Measurements from ENCODE around the gene SPR. TPM values are rescaled to one million over a fixed set of nuclear protein-coding genes. Genes with fewer than 3 reads are reported as not detected.

The SPR gene
- total and polyA plus RNA-seq, 7 experiments from 2014 or later = 0.24 to 2.3 (median 1.0) TPM; not detected in 2

DNA sequence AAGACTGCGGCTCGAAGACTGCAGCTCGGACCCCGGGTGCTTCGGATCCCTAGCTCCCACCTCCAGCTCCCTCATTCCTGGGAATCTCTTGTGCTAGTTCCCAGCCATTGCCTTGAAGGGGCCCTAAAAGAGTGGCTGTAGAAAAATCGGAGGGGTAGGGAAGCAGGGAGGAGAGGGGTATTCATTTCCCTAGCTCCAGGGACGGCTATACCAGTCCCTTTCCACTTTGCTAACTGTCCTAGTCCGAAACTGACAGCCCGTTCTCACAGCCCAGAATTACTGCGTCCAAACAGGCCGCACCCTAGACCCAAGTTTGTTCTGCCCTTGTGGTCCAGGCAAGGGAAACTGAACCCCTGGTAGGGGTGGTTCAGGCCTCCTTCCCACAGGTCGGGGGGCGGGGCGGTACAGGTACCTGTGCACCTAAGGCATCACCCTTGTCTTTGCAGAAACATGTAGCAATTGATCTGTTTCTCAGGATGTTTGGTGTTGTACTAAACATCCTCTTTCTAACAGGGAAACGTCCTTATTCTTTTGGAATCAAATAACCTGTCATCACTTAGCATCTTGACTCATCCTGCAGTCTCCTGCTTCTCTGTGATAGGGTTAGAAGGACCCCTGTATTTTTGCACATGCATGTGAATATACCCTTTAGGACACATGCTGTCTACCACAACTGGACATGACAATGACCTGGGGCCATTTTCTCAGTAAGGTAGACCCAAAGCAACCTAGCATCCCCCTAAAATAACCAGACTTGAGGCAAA, 34.1 kb downstream of the SPR start:
- peak overlapping the region in 1 of 9 donors; percentile 18 for H3K27ac Mint-ChIP-seq
- H3K4me3 Mint-ChIP-seq = peak overlapping the region in 2 of 10 donors; percentile 22 to 29
- no peak overlapping the region for H3K4me3 ChIP-seq (ENCODE audit: low read length)
- ChIA-PET CTCF (no interaction called here), POLR2A (no interaction called here)
- H3K36me3 Mint-ChIP-seq = no peaks in the 10 kb centered on the region
- no peak overlapping the region for H3K27ac ChIP-seq (ENCODE audit: low read depth, low read length)
- intact Hi-C loops (cut with micrococcal nuclease) = no loop called here
- no peak for DNase-seq
- peaks cover 0 to 3% (median 0%) of the 10 kb centered on the region in 11 donors for H3K9me3 Mint-ChIP-seq
- H3K36me3 ChIP-seq (ENCODE audit: control insufficient read depth in 2 of 3, insufficient read depth in 3 of 3, low read length in 3 of 3) = no peaks in the 10 kb centered on the region
- H3K4me1 Mint-ChIP-seq = peaks cover 0 to 21% (median 16%) of the 10 kb centered on the region in 7 donors
- H3K9me3 ChIP-seq (ENCODE audit: control insufficient read depth in 2 of 3, low read length in 3 of 3) = no peaks in the 10 kb centered on the region
- H3K27me3 ChIP-seq (ENCODE audit: control insufficient read depth in 2 of 2, insufficient read depth in 2 of 2, low read length in 2 of 2) = peaks cover 16 to 39% of the 10 kb centered on the region in 2 donors
- no peak for ATAC-seq
- peaks cover 37 to 78% (median 45%) of the 10 kb centered on the region in 5 donors for H3K27me3 Mint-ChIP-seq
- peaks cover 13 to 16% of the 10 kb centered on the region in 2 donors for H3K4me1 ChIP-seq (ENCODE audit: control insufficient read depth in 2 of 2, insufficient read depth in 2 of 2, low read length in 2 of 2)

DNA sequence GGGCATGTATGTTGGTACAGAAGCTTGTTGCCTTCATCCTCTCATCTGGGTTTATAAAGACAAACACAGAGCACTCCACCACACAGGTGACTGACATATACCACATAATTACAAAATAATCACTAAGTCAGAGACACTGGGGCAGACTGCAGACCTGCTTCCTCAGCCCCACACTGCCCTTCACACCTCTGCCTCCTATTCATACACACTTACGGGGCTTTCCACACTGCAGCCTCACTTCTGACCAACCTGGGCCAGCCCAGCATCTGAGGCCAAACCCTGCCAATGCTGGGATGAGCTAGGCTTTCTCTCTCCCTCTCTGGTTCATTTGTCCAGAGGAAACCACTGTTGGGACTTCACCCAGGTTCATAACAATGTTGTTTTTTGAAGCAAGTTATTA, 34.6 kb downstream of the SPR start:
- intact Hi-C loops (cut with micrococcal nuclease) = no loop called here
- H3K27ac ChIP-seq (ENCODE audit: low read depth, low read length) = no peak overlapping the region
- DNase-seq = no peak
- POLR2A ChIA-PET = no interaction called here
- no peak overlapping the region for H3K4me3 ChIP-seq (ENCODE audit: low read length)
- no peaks in the 10 kb centered on the region for H3K36me3 ChIP-seq (ENCODE audit: control insufficient read depth in 2 of 3, insufficient read depth in 3 of 3, low read length in 3 of 3)
- Mint-ChIP-seq H3K36me3 (no peaks in the 10 kb centered on the region), H3K27me3 (peaks cover 36 to 72% (median 45%) of the 10 kb centered on the region in 5 donors), H3K4me1 (peaks cover 0 to 21% (median 16%) of the 10 kb centered on the region in 7 donors), H3K27ac (no peak overlapping the region), H3K4me3 (peak overlapping the region in 3 of 10 donors; percentile 8 to 31 (median 10)), H3K9me3 (peaks cover 0 to 3% (median 0%) of the 10 kb centered on the region in 11 donors)
- H3K9me3 ChIP-seq (ENCODE audit: control insufficient read depth in 2 of 3, low read length in 3 of 3) = no peaks in the 10 kb centered on the region
- peaks cover 12 to 37% of the 10 kb centered on the region in 2 donors for H3K27me3 ChIP-seq (ENCODE audit: control insufficient read depth in 2 of 2, insufficient read depth in 2 of 2, low read length in 2 of 2)
- CTCF ChIA-PET = no interaction called here
- peaks cover 7 to 12% of the 10 kb centered on the region in 2 donors for H3K4me1 ChIP-seq (ENCODE audit: control insufficient read depth in 2 of 2, insufficient read depth in 2 of 2, low read length in 2 of 2)
- no peak for ATAC-seq

GRCh38 chr2:72923833-72924352, 36.7 kb downstream of the SPR start:
- Mint-ChIP-seq H3K4me3 (peak overlapping the region in 3 of 10 donors; percentile 14 to 67 (median 36)), H3K4me1 (peaks cover 0 to 17% (median 11%) of the 10 kb centered on the region in 7 donors), H3K36me3 (no peaks in the 10 kb centered on the region), H3K27ac (no peak overlapping the region), H3K27me3 (peaks cover 33 to 63% (median 41%) of the 10 kb centered on the region in 5 donors), H3K9me3 (peaks cover 0 to 3% (median 0%) of the 10 kb centered on the region in 11 donors)
- Histone ChIP-seq H3K27ac (ENCODE audit: low read depth, low read length) (no peak overlapping the region), H3K36me3 (ENCODE audit: control insufficient read depth in 2 of 3, insufficient read depth in 3 of 3, low read length in 3 of 3) (no peaks in the 10 kb centered on the region), H3K4me1 (ENCODE audit: control insufficient read depth in 2 of 2, insufficient read depth in 2 of 2, low read length in 2 of 2) (peaks cover 0 to 6% of the 10 kb centered on the region in 2 donors), H3K4me3 (ENCODE audit: low read length) (no peak overlapping the region), H3K27me3 (ENCODE audit: control insufficient read depth in 2 of 2, insufficient read depth in 2 of 2, low read length in 2 of 2) (peaks cover 10 to 37% of the 10 kb centered on the region in 2 donors), H3K9me3 (ENCODE audit: control insufficient read depth in 2 of 3, low read length in 3 of 3) (no peaks in the 10 kb centered on the region)
- CTCF ChIA-PET = no interaction called here
- DNase-seq = no peak
- POLR2A ChIA-PET = no interaction called here
- ATAC-seq = no peak
- intact Hi-C loops (cut with micrococcal nuclease) = no loop called here

GRCh38 chr2:72924353-72925240, 37.4 kb downstream of the SPR start:
- Mint-ChIP-seq H3K27me3 (peaks cover 27 to 56% (median 34%) of the 10 kb centered on the region in 5 donors), H3K4me1 (peaks cover 0 to 13% (median 4%) of the 10 kb centered on the region in 7 donors), H3K4me3 (peak overlapping the region in 2 of 10 donors; percentile 14 to 67), H3K36me3 (no peaks in the 10 kb centered on the region), H3K9me3 (peaks cover 0 to 3% (median 0%) of the 10 kb centered on the region in 11 donors), H3K27ac (no peak overlapping the region)
- Histone ChIP-seq H3K27ac (ENCODE audit: low read depth, low read length) (no peak overlapping the region), H3K9me3 (ENCODE audit: control insufficient read depth in 2 of 3, low read length in 3 of 3) (no peaks in the 10 kb centered on the region), H3K27me3 (ENCODE audit: control insufficient read depth in 2 of 2, insufficient read depth in 2 of 2, low read length in 2 of 2) (peaks cover 8 to 33% of the 10 kb centered on the region in 2 donors), H3K36me3 (ENCODE audit: control insufficient read depth in 2 of 3, insufficient read depth in 3 of 3, low read length in 3 of 3) (no peaks in the 10 kb centered on the region), H3K4me1 (ENCODE audit: control insufficient read depth in 2 of 2, insufficient read depth in 2 of 2, low read length in 2 of 2) (peaks cover 0 to 6% of the 10 kb centered on the region in 2 donors), H3K4me3 (ENCODE audit: low read length) (no peak overlapping the region)
- POLR2A ChIA-PET = no interaction called here
- intact Hi-C loops (cut with micrococcal nuclease) = no loop called here
- CTCF ChIA-PET = no interaction called here
- DNase-seq (peak in 1 of 9 donors; percentile 3), ATAC-seq (no peak)

GRCh38 chr2:72925328-72925943, 38.2 kb downstream of the SPR start:
- Mint-ChIP-seq H3K4me3 (no peak overlapping the region), H3K9me3 (peaks cover 0 to 3% (median 0%) of the 10 kb centered on the region in 11 donors), H3K36me3 (no peaks in the 10 kb centered on the region), H3K27me3 (peaks cover 25 to 47% (median 32%) of the 10 kb centered on the region in 5 donors), H3K27ac (peak overlapping the region in 1 of 9 donors; percentile 27), H3K4me1 (peaks cover 0 to 12% (median 1%) of the 10 kb centered on the region in 7 donors)
- ChIA-PET CTCF (no interaction called here), POLR2A (no interaction called here)
- Histone ChIP-seq H3K9me3 (ENCODE audit: control insufficient read depth in 2 of 3, low read length in 3 of 3) (no peaks in the 10 kb centered on the region), H3K27me3 (ENCODE audit: control insufficient read depth in 2 of 2, insufficient read depth in 2 of 2, low read length in 2 of 2) (peaks cover 7 to 29% of the 10 kb centered on the region in 2 donors), H3K27ac (ENCODE audit: low read depth, low read length) (no peak overlapping the region), H3K4me1 (ENCODE audit: control insufficient read depth in 2 of 2, insufficient read depth in 2 of 2, low read length in 2 of 2) (no peaks in the 10 kb centered on the region), H3K4me3 (ENCODE audit: low read length) (no peak overlapping the region), H3K36me3 (ENCODE audit: control insufficient read depth in 2 of 3, insufficient read depth in 3 of 3, low read length in 3 of 3) (no peaks in the 10 kb centered on the region)
- DNase-seq = peak in 1 of 9 donors; percentile 1
- intact Hi-C loops (cut with micrococcal nuclease) = no loop called here
- ATAC-seq = no peak

DNA sequence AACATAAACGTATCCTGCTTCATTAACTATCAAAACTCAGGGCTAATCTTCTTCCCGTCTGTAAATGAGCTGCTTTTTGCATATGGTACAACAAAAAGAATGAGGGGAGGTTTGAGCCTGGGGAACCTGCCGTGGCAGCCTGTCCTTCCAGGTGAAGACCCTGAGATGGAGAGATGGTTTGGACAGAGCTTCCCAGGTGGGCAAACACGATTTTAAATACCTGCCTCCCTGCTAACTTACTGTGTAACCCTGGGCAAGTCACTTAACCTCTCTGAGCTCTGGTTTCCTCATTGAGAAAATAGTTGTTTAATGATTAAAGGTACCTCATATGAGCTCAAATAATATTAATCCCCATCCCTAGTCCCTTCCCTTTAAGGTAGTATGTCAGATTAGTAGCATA, 39.2 kb downstream of the SPR start:
- Histone ChIP-seq H3K27me3 (ENCODE audit: control insufficient read depth in 2 of 2, insufficient read depth in 2 of 2, low read length in 2 of 2) (peaks cover 7 to 22% of the 10 kb centered on the region in 2 donors), H3K4me3 (ENCODE audit: low read length) (no peak overlapping the region), H3K4me1 (ENCODE audit: control insufficient read depth in 2 of 2, insufficient read depth in 2 of 2, low read length in 2 of 2) (no peaks in the 10 kb centered on the region), H3K36me3 (ENCODE audit: control insufficient read depth in 2 of 3, insufficient read depth in 3 of 3, low read length in 3 of 3) (no peaks in the 10 kb centered on the region), H3K27ac (ENCODE audit: low read depth, low read length) (no peak overlapping the region), H3K9me3 (ENCODE audit: control insufficient read depth in 2 of 3, low read length in 3 of 3) (no peaks in the 10 kb centered on the region)
- DNase-seq (peak in 1 of 9 donors; percentile 19), ATAC-seq (no peak)
- CTCF ChIA-PET = no interaction called here
- intact Hi-C loops (cut with micrococcal nuclease) = loop anchor here in 1 of 2 donors (1.0 to 2.0 kb wide), 2 partner anchors 8 to 64 kb away; no protein-coding TSS in a partner anchor
- Mint-ChIP-seq H3K27me3 (peaks cover 20 to 40% (median 27%) of the 10 kb centered on the region in 5 donors), H3K36me3 (no peaks in the 10 kb centered on the region), H3K27ac (no peak overlapping the region), H3K4me1 (peaks cover 0 to 10% (median 0%) of the 10 kb centered on the region in 7 donors), H3K4me3 (no peak overlapping the region), H3K9me3 (peaks cover 0 to 3% (median 0%) of the 10 kb centered on the region in 11 donors)
- POLR2A ChIA-PET = no interaction called here
